Activated B cell treated with CpG ODN at 0.5 μM for 24 hours (primary cell): ENCODE measurements around the gene DNTTIP2. TPM values are rescaled to one million over a fixed set of nuclear protein-coding genes. Genes with fewer than 3 reads are reported as not detected.

Experiments used
- ATAC-seq: fragments of 200-7000 bp; cut with Tn5 transposase; one replicate; pipeline ENCODE4 v1.10.0; 2021; ENCODE audit warnings: low read depth, mild to moderate bottlenecking, moderate library complexity
- CTCF ChIA-PET: fragments of 350-600 bp; sonication (Branson Sonifier 250); formaldehyde crosslinking; loops from one replicate; lab custom pipeline; 2021; ENCODE audit warnings: antibody characterized with exemption; lab: Charles Lee
- POLR2A ChIA-PET: fragments of 350-600 bp; sonication (Branson Sonifier 250); formaldehyde crosslinking; loops from one replicate; lab custom pipeline; 2021; ENCODE audit warnings: antibody characterized with exemption; lab: Charles Lee
- DNase-seq: peaks from one replicate; pipeline ENCODE4 v3.0.0; 2022
- H3K27ac Mint-ChIP-seq: one replicate; pipeline ENCODE4 v1.8.0; 2020; ENCODE audit warnings: mixed read lengths
- H3K27me3 Mint-ChIP-seq: one replicate; pipeline ENCODE4 v1.8.0; 2021; ENCODE audit warnings: mixed read lengths
- H3K36me3 Mint-ChIP-seq: one replicate; pipeline ENCODE4 v1.8.0; 2021; ENCODE audit warnings: low read depth, mixed read lengths
- H3K4me1 Mint-ChIP-seq: one replicate; pipeline ENCODE4 v1.8.0; 2021; ENCODE audit warnings: mixed read lengths
- H3K4me3 Mint-ChIP-seq: one replicate; pipeline ENCODE4 v1.8.0; 2020; ENCODE audit warnings: mild to moderate bottlenecking, mixed read lengths
- H3K9me3 Mint-ChIP-seq: one replicate; pipeline ENCODE4 v1.8.0; 2020; ENCODE audit warnings: mixed read lengths
- CTCF ChIP-seq: fragments of 200-600 bp; IDR thresholded peaks from one replicate; pipeline ENCODE4 v1.8.0; 2022; ENCODE audit warnings: antibody characterized with exemption, mild to moderate bottlenecking
- intact Hi-C: fragments of 100-400 bp; cut with micrococcal nuclease; formaldehyde crosslinking; loops from one replicate; pipeline ENCODE4 v1.15.1; 2024
- total RNA-seq: library from RNA; stranded (reverse); gene quantifications from 2 replicates; pipeline ENCODE4 v1.2.3, GENCODE V29; 2022

Gene DNTTIP2
- total RNA-seq, 1 donor from 2014 or later = 69.7 TPM

- Mint-ChIP-seq H3K9me3 (no peaks in the 10 kb centered on the region), H3K27ac (no peak overlapping the region), H3K4me1 (peaks cover 19% of the 10 kb centered on the region), H3K36me3 (no peaks in the 10 kb centered on the region), H3K27me3 (no peaks in the 10 kb centered on the region), H3K4me3 (peak overlapping the region; percentile 89)
- CTCF ChIA-PET = interaction anchor here (0.7 to 2.1 kb wide), 5 partner anchors 31 to 859 kb away, joined by 3 to 8 read pairs (median 4); partner anchors contain the start of gene DNTTIP2
- DNase-seq (no peak), ATAC-seq (no peak)
- POLR2A ChIA-PET = interaction anchor here (0.7 to 2.5 kb wide), 2 partner anchors 31 to 222 kb away, joined by 3 to 25 read pairs; partner anchors contain the start of gene DNTTIP2
- TF ChIP-seq CTCF = no peak
- intact Hi-C loops = no loop called here
Observed at GRCh38 chr1:93910305-93910704, 31.3 kb upstream of the DNTTIP2 start.

DNA sequence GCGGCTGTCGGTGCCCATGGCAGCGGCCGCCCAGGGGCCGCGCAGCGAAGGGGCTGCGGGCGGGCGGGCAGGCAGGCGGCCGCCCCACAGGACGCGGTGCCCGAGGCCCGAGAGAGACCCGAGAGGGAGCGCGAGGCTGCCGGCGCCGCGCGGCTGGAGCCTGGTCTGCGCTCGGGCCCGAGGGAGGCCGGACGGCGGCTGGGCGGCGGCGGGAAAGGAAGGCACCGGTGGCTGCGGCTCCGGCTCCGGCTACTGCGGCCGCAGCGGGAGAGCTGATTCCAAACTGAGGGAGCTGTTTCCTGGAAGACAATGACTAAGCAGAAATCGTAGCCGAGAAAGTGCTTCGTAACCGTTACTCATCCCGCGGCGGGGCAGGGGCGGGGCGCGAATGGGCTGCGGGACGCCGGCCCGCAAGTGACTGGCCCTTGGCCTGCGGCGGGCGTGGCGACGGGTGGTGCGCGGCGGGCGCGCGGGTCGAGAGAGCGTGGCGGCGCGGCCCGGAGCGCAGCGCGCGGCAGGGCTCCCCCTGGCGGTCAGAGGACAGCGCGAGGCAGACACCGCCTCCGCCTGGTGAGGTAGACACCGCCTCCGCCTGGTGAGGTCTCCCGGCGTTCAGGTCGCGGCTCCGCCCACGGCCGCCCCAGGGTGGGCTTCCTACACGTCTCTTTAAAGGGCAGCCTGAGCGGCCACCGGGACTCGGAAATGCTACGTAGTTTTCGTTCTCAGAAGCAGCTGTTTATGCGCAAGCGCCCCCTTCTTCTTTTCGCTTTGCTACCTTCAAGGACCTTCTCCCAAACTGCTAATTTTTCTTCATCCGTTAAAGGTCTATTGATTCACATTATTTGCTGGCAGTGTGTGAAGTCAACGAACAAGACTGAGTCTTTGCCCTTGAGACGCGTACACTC lies 30.4 kb upstream of the DNTTIP2 start, which contains the start of gene GCLM:
Gene GCLM, minus strand, starts transcription at position 285 of the 905 bp plus-strand sequence. Its CDS starts 267 bp downstream, at position 18.
- intact Hi-C loops = loop anchor here (1.0 to 5.0 kb wide), 10 partner anchors 30 to 1323 kb away; partner anchors contain the start of genes ABCD3, ALG14, CCDC18 and CNN3
- Mint-ChIP-seq H3K27ac (peak within 1 kb of the TSS; percentile 87), H3K27me3 (no peaks in the 10 kb centered on the region), H3K9me3 (no peaks in the 10 kb centered on the region), H3K4me3 (peak within 1 kb of the TSS; percentile 89), H3K4me1 (peaks cover 25% of the 10 kb centered on the region), H3K36me3 (no peaks in the 10 kb centered on the region)
- TF ChIP-seq CTCF = peak; percentile 48
- CTCF ChIA-PET = interaction anchor here (0.7 to 2.1 kb wide), 6 partner anchors 30 to 858 kb away, joined by 3 to 8 read pairs (median 4); partner anchors contain the start of gene DNTTIP2
- DNase-seq = peak; percentile 95
- POLR2A ChIA-PET = interaction anchor here (0.6 to 2.5 kb wide), 3 partner anchors 30 to 222 kb away, joined by 3 to 25 read pairs (median 3); partner anchors contain the start of gene DNTTIP2
- peak; percentile 92 for ATAC-seq

DNA sequence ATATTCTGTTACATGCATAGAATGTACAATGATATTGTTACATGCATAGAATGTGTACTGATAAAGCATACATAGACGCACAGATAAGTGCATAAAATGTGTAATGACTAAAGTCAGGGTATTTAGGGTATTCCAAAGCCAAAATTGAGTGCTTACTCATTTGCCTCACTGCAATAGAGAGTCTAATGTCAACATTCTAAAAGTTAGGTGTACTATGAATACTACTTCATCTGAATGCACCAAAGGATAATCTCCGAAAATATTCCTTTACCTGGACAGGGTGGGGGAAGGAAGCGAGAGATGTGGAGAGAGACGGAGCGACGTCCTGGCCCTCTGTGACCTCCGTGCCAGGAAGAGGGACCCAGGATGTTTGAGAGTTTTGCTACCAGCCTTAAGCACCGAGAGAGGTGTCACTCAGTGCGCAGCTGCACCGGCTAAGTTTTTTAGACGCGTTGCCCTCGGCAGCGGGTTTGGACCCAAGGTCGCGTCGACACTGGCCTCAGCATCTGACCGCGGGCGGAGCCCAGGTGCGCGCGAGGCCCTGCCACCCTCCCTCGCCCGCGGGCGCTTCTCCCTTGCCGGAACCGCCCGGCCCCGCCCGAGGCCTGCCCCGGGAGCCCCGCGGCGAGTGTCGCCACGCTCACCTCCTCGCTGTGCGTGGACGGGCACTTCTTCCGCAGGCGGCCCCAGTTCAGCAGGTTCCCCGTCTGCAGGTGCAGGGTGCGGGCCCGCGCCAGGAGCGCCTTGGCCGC lies 29.6 kb upstream of the DNTTIP2 start:
- H3K27me3 Mint-ChIP-seq = no peaks in the 10 kb centered on the region
- peaks cover 33% of the 10 kb centered on the region for H3K4me1 Mint-ChIP-seq
- DNase-seq (peak; percentile 59), ATAC-seq (peak; percentile 29)
- peak overlapping the region; percentile 87 for H3K27ac Mint-ChIP-seq
- POLR2A ChIA-PET = interaction anchor here (0.6 to 2.5 kb wide), 2 partner anchors 29 to 63 kb away, joined by 3 to 25 read pairs; partner anchors contain the start of gene DNTTIP2
- H3K4me3 Mint-ChIP-seq = peak overlapping the region; percentile 85
- H3K9me3 Mint-ChIP-seq = no peaks in the 10 kb centered on the region
- CTCF ChIA-PET = interaction anchor here (0.7 to 2.1 kb wide), 3 partner anchors 30 to 63 kb away, joined by 3 to 8 read pairs (median 3); partner anchors contain the start of gene DNTTIP2
- H3K36me3 Mint-ChIP-seq = no peaks in the 10 kb centered on the region
- no peak for TF ChIP-seq CTCF
- intact Hi-C loops = loop anchor here (1.0 to 5.0 kb wide), 10 partner anchors 29 to 1324 kb away; partner anchors contain the start of genes ABCD3, ALG14, CCDC18 and CNN3

DNA sequence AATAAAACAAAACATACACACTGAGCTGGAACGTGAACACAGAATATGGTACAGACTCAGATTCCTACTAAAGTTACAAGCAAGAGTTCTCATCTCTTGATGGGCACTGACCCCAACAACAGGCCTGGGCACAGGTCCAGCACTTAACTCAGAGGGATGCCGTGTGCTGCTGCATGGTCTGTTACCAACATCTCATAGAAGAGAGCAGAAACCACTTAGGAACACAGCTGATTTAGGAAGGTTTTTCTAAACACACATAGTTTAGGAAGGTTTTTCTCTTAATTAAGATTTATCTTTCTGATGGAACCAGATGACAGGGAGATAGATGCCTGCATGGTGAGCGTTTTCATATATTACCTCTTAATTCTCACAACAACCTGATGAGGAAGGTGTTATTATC lies 28.7 kb upstream of the DNTTIP2 start:
- TF ChIP-seq CTCF = no peak
- no peak for ATAC-seq
- CTCF ChIA-PET = interaction anchor here (1.3 kb wide), 1 partner anchor 63 kb away, joined by 3 read pairs; no protein-coding TSS in a partner anchor
- POLR2A ChIA-PET = no interaction called here
- no peaks in the 10 kb centered on the region for H3K27me3 Mint-ChIP-seq
- intact Hi-C loops = loop anchor here (2.0 to 5.0 kb wide), 6 partner anchors 511 to 1325 kb away; partner anchors contain the start of genes ABCD3, ALG14, CCDC18 and CNN3
- no peak for DNase-seq
- H3K27ac Mint-ChIP-seq = no peak overlapping the region
- H3K4me1 Mint-ChIP-seq = peaks cover 33% of the 10 kb centered on the region
- no peaks in the 10 kb centered on the region for H3K36me3 Mint-ChIP-seq
- no peaks in the 10 kb centered on the region for H3K9me3 Mint-ChIP-seq
- peak overlapping the region; percentile 21 for H3K4me3 Mint-ChIP-seq
